ENCODE measurements around the gene HUS1. TPM values are rescaled to one million over a fixed set of nuclear protein-coding genes. Genes with fewer than 3 reads are reported as not detected.

Gene HUS1
- total RNA-seq, 2 donors from 2014 or later = 31.6 to 33.2 TPM

- no peaks in the 10 kb centered on the region for H3K36me3 ChIP-seq
- no peak overlapping the region for H3K4me3 ChIP-seq
- no peaks in the 10 kb centered on the region for H3K4me1 ChIP-seq
- H3K27me3 ChIP-seq = no peaks in the 10 kb centered on the region
- H3K27ac ChIP-seq = no peak overlapping the region
- no peaks in the 10 kb centered on the region for H3K9me3 ChIP-seq
- H3K9ac ChIP-seq (ENCODE audit: low read depth in 2 of 2, low read length in 2 of 2) = no peak overlapping the region
- no peak for DNase-seq
- intact Hi-C loops (cut with DNase I) = no loop called here
- no peak for TF ChIP-seq CTCF (IDR thresholded peaks at IDR 0.05)
Observed at GRCh38 chr7:48011951-48012350, 32.5 kb upstream of the HUS1 start.

GRCh38 chr7:48011323-48011722 lies 31.9 kb upstream of the HUS1 start:
- no peak overlapping the region for H3K4me3 ChIP-seq
- H3K4me1 ChIP-seq = no peaks in the 10 kb centered on the region
- no peak for DNase-seq
- intact Hi-C loops (cut with DNase I) = no loop called here
- no peak overlapping the region for H3K9ac ChIP-seq (ENCODE audit: low read depth in 2 of 2, low read length in 2 of 2)
- no peak overlapping the region for H3K27ac ChIP-seq
- H3K9me3 ChIP-seq = no peaks in the 10 kb centered on the region
- no peaks in the 10 kb centered on the region for H3K36me3 ChIP-seq
- TF ChIP-seq CTCF (IDR thresholded peaks at IDR 0.05) = no peak
- H3K27me3 ChIP-seq = no peaks in the 10 kb centered on the region

GRCh38 chr7:48009954-48010353 lies 30.5 kb upstream of the HUS1 start:
- intact Hi-C loops (cut with DNase I) = no loop called here
- Histone ChIP-seq H3K4me3 (no peak overlapping the region), H3K9ac (ENCODE audit: low read depth in 2 of 2, low read length in 2 of 2) (no peak overlapping the region), H3K27ac (no peak overlapping the region), H3K4me1 (no peaks in the 10 kb centered on the region), H3K27me3 (no peaks in the 10 kb centered on the region), H3K9me3 (no peaks in the 10 kb centered on the region), H3K36me3 (no peaks in the 10 kb centered on the region)
- no peak for DNase-seq
- TF ChIP-seq CTCF (IDR thresholded peaks at IDR 0.05) = no peak

- Histone ChIP-seq H3K27me3 (no peaks in the 10 kb centered on the region), H3K9ac (ENCODE audit: low read depth in 2 of 2, low read length in 2 of 2) (no peak overlapping the region), H3K9me3 (no peaks in the 10 kb centered on the region), H3K4me3 (no peak overlapping the region), H3K27ac (no peak overlapping the region), H3K36me3 (no peaks in the 10 kb centered on the region), H3K4me1 (no peaks in the 10 kb centered on the region)
- TF ChIP-seq CTCF (IDR thresholded peaks at IDR 0.05) = no peak
- intact Hi-C loops (cut with DNase I) = no loop called here
- DNase-seq = no peak
Observed at GRCh38 chr7:48009257-48009656, 29.8 kb upstream of the HUS1 start.

GRCh38 chr7:48006866-48007265 lies 27.5 kb upstream of the HUS1 start:
- Histone ChIP-seq H3K9ac (ENCODE audit: low read depth in 2 of 2, low read length in 2 of 2) (no peak overlapping the region), H3K27me3 (no peaks in the 10 kb centered on the region), H3K9me3 (no peaks in the 10 kb centered on the region), H3K27ac (no peak overlapping the region), H3K4me3 (no peak overlapping the region), H3K36me3 (no peaks in the 10 kb centered on the region), H3K4me1 (no peaks in the 10 kb centered on the region)
- intact Hi-C loops (cut with DNase I) = no loop called here
- no peak for DNase-seq
- TF ChIP-seq CTCF (IDR thresholded peaks at IDR 0.05) = no peak

GRCh38 chr7:48004638-48005037 lies 25.2 kb upstream of the HUS1 start:
- intact Hi-C loops (cut with DNase I) = no loop called here
- no peak for DNase-seq
- no peak for TF ChIP-seq CTCF (IDR thresholded peaks at IDR 0.05)
- Histone ChIP-seq H3K27ac (no peak overlapping the region), H3K9me3 (no peaks in the 10 kb centered on the region), H3K9ac (ENCODE audit: low read depth in 2 of 2, low read length in 2 of 2) (no peak overlapping the region), H3K36me3 (no peaks in the 10 kb centered on the region), H3K4me3 (no peak overlapping the region), H3K4me1 (no peaks in the 10 kb centered on the region), H3K27me3 (no peaks in the 10 kb centered on the region)
